ENCODE results near the gene SNX30. TPM values are rescaled to one million over a fixed set of nuclear protein-coding genes. Genes with fewer than 3 reads are reported as not detected.

Gene SNX30
- total RNA-seq, 1 experiment from 2014 or later, result 6.9 TPM

- ChIA-PET POLR2A (no interaction called here), CTCF (no interaction called here)
- DNase-seq (ENCODE audit: low read depth, low spot score), result no peak
- H3K27me3 ChIP-seq (ENCODE audit: control insufficient read depth, insufficient read depth, low read length), result no peaks in the 10 kb centered on the region
- no peak overlapping the region for H3K4me3 ChIP-seq (ENCODE audit: low read depth in 2 of 2, low read length in 2 of 2)
- no peak for ATAC-seq
- TF ChIP-seq POLR2AphosphoS5 (IDR thresholded peaks at IDR 0.05; ENCODE audit: low read depth, low read length), result no peak
- TF ChIP-seq CTCF (IDR thresholded peaks at IDR 0.05), result no peak
- no peak for TF ChIP-seq SIN3A (IDR thresholded peaks at IDR 0.05; ENCODE audit: borderline replicate concordance, insufficient read depth, low read depth, low read length)
- TF ChIP-seq TCF7L2 (IDR thresholded peaks at IDR 0.05; ENCODE audit: low read depth, low read length), result no peak
- TF ChIP-seq REST (IDR thresholded peaks at IDR 0.05; ENCODE audit: insufficient read depth in 1 of 2, low read depth in 2 of 2, low read length in 1 of 2), result no peak
- no peaks in the 10 kb centered on the region for H3K36me3 ChIP-seq (ENCODE audit: control insufficient read depth, insufficient read depth, low read length)
- in situ Hi-C loops (cut with HindIII; ENCODE audit: low pct_unique_long_range_greater_than_20kb, low sequenced_read_pairs), result no loop called here
- no peak overlapping the region for H3K27ac ChIP-seq (ENCODE audit: low read length)
- no peaks in the 10 kb centered on the region for H3K9me3 ChIP-seq (ENCODE audit: control insufficient read depth, insufficient read depth, low read depth, low read length)
- H3K4me1 ChIP-seq (ENCODE audit: control insufficient read depth, insufficient read depth, low read length), result no peaks in the 10 kb centered on the region; the same call in 1 of the 2 replicates
- BruUV-seq (replicated peaks), result no TSS peak
- intact Hi-C loops (cut with micrococcal nuclease; ENCODE audit: unreplicated experiment), result loop anchor here (10.0 kb wide), 1 partner anchor 76 kb away; no protein-coding TSS in a partner anchor
These were observed 31.3 kb upstream of the SNX30 start for GRCh38 chr9:112719241-112719691.

GRCh38 chr9:112719696-112720095 lies 30.9 kb upstream of the SNX30 start:
- POLR2A ChIA-PET, result no interaction called here

More at GRCh38 chr9:112719696-112720095, 30.9 kb upstream of the SNX30 start:
- in situ Hi-C loops (cut with HindIII; ENCODE audit: low pct_unique_long_range_greater_than_20kb, low sequenced_read_pairs) (no loop called here), intact Hi-C loops (cut with micrococcal nuclease; ENCODE audit: unreplicated experiment) (loop anchor here (10.0 kb wide), 1 partner anchor 75 kb away; no protein-coding TSS in a partner anchor)
- CTCF ChIA-PET, result no interaction called here
- Histone ChIP-seq H3K9me3 (ENCODE audit: control insufficient read depth, insufficient read depth, low read depth, low read length) (no peaks in the 10 kb centered on the region), H3K36me3 (ENCODE audit: control insufficient read depth, insufficient read depth, low read length) (no peaks in the 10 kb centered on the region), H3K27me3 (ENCODE audit: control insufficient read depth, insufficient read depth, low read length) (no peaks in the 10 kb centered on the region), H3K4me3 (ENCODE audit: low read depth in 2 of 2, low read length in 2 of 2) (no peak overlapping the region), H3K27ac (ENCODE audit: low read length) (no peak overlapping the region), H3K4me1 (ENCODE audit: control insufficient read depth, insufficient read depth, low read length) (no peaks in the 10 kb centered on the region; the same call in 1 of the 2 replicates)
- TF ChIP-seq TCF7L2 (IDR thresholded peaks at IDR 0.05; ENCODE audit: low read depth, low read length) (no peak), CTCF (IDR thresholded peaks at IDR 0.05) (no peak), SIN3A (IDR thresholded peaks at IDR 0.05; ENCODE audit: borderline replicate concordance, insufficient read depth, low read depth, low read length) (no peak), REST (IDR thresholded peaks at IDR 0.05; ENCODE audit: insufficient read depth in 1 of 2, low read depth in 2 of 2, low read length in 1 of 2) (no peak), POLR2AphosphoS5 (IDR thresholded peaks at IDR 0.05; ENCODE audit: low read depth, low read length) (no peak)
- ATAC-seq, result no peak
- DNase-seq (ENCODE audit: low read depth, low spot score), result no peak
- BruUV-seq (replicated peaks), result no TSS peak

Measured in Panc1 (cell line).